Stimulated activated naive CD8-positive, alpha-beta T cell treated with anti-CD3 and anti-CD28 coated beads, Interleukin-15, Interleukin-2, amounts not matched to agents 100 ng/mL and 50 ng/mL, for 24 hours (primary cell): ENCODE data around the gene DNAJB6.

ENCODE experiments used
- H3K27ac Mint-ChIP-seq: one replicate; pipeline ENCODE4 v1.8.0; 2021; ENCODE audit warnings: mild to moderate bottlenecking, mixed read lengths
- H3K27me3 Mint-ChIP-seq: one replicate; pipeline ENCODE4 v1.8.0; 2021; ENCODE audit warnings: mixed read lengths
- H3K36me3 Mint-ChIP-seq: one replicate; pipeline ENCODE4 v1.8.0; 2021; ENCODE audit warnings: low read depth, mixed read lengths
- H3K4me1 Mint-ChIP-seq: one replicate; pipeline ENCODE4 v1.8.0; 2021; ENCODE audit warnings: low read depth, mixed read lengths
- H3K4me3 Mint-ChIP-seq: one replicate; pipeline ENCODE4 v1.8.0; 2021; ENCODE audit warnings: mild to moderate bottlenecking, mixed read lengths
- H3K9me3 Mint-ChIP-seq: one replicate; pipeline ENCODE4 v1.8.0; 2021; ENCODE audit warnings: mixed read lengths

The DNAJB6 gene

DNA sequence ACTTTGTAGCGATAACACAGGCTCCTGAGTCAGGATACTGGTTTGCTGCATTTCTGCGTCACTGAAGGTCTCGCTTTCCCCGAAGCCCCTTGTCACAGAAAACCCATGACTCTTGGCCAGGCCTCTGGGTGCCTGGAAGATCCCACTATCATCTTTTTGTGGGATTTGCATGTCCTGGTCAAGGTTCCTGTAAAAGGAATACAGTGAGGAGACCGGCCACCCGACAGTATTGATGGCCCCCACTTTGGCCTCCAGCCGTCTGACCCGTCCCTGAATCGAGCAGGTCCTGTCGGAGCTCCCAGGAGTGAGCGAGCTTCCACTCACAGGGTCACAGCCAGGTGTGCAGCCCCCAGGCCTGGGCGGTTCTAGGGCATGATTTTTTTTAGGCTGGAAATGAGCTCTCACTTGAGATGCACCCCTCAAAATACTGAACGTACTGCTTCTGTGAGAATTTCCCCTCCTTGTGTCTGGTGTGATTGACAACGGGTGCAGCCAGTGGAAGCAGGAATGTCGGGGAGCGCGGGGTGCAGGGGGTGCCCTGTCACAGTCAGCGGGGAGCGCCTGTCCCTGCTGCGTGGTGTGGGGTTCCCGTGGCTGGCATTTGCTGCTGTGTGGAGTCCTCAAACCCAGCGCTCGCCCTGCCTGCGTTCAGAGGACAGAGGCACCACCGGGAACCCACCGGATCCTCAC lies 75.8 kb downstream of the DNAJB6 start:
- Mint-ChIP-seq H3K27ac (no peak overlapping the region), H3K9me3 (no peaks in the 10 kb centered on the region), H3K27me3 (no peaks in the 10 kb centered on the region), H3K4me3 (no peak overlapping the region), H3K36me3 (peaks cover 44% of the 10 kb centered on the region), H3K4me1 (peaks cover 11% of the 10 kb centered on the region)

DNA sequence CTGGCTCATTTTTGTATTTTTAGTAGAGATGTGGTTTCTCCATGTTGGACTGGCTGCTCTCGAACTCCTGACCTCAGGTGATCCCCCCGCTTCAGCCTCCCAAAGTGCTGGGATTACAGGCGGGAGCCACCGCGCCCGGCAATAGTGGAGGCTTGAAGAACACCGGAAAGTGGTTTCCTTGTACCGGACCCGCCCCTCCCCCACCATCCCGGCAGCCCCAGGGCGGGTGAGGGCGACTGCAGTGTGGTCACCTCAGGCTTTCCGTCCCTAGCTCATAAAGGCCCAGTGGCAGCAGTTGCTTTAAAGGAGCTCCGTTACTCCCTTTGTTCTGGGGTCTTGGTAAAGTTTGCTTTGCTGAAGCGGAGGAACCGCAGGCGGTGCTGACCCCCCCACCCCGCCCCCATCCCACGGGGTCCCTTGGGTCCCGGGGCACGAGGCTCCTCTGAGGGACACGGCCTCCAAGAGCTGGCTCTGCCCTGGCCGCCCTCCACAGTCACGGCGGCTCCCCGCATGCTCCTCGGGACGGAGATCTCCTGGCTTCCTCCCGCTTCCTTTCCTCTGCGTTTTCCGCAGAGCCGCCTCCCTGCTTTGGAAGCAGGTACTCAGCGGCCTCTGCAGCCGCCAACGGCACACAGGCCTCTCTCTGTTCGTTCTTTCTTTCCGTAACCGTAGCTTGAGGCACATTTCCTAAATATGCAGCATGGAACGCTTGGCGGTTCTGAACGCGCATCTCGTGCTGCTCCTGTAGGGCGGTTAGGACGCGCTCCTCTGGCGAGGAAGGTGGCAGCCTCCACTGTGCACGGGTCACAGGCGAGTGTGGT lies 77.3 kb downstream of the DNAJB6 start:
- H3K27ac Mint-ChIP-seq, result peak overlapping the region; percentile 61
- H3K36me3 Mint-ChIP-seq, result peaks cover 37% of the 10 kb centered on the region
- H3K27me3 Mint-ChIP-seq, result no peaks in the 10 kb centered on the region
- H3K9me3 Mint-ChIP-seq, result no peaks in the 10 kb centered on the region
- peaks cover 11% of the 10 kb centered on the region for H3K4me1 Mint-ChIP-seq
- H3K4me3 Mint-ChIP-seq, result no peak overlapping the region

DNA sequence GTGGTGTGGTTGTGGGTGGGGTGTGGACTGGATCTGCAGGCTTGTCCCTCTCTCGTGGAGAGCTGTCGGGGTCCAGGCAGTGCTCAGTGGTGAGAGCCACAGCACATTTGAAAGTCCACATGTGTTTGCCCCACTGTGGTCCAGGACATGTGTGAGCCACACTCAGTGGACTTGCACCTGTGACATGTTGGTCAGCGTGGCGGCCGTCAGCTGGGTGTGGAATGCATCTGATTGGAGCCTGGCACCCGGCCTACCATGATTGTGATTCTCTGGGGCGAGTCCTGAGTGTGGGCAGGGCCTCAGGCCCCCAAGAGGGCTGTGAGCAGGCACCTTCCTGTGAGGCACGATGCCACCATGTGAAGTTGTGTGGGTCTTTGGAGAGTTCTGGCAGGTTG lies 77.9 kb downstream of the DNAJB6 start:
- Mint-ChIP-seq H3K27me3 (no peaks in the 10 kb centered on the region), H3K36me3 (peaks cover 33% of the 10 kb centered on the region), H3K4me1 (peaks cover 11% of the 10 kb centered on the region), H3K27ac (no peak overlapping the region), H3K9me3 (no peaks in the 10 kb centered on the region), H3K4me3 (no peak overlapping the region)

DNA sequence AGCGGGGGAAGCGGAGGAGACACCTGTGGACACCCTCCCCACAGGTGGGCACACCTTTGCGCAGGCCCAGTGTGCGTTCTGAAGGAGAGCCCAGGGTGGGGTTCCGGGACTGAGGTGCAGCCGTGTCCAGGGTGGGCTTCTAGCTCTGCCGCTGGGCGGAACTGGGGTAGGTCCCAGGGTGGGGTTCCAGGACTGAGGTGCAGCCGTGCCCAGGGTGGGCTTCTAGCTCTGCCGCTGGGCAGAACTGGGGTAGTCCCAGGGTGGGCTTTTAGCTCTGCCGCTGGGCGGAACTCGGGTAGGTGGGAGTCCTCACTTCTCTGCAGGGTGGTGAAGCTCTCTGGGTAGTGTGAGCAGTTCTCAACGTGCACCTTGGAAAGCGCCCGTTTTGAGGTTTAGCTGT lies 78.7 kb downstream of the DNAJB6 start:
- no peak overlapping the region for H3K27ac Mint-ChIP-seq
- H3K4me1 Mint-ChIP-seq, result peaks cover 11% of the 10 kb centered on the region
- H3K4me3 Mint-ChIP-seq, result no peak overlapping the region
- H3K36me3 Mint-ChIP-seq, result peaks cover 30% of the 10 kb centered on the region
- no peaks in the 10 kb centered on the region for H3K9me3 Mint-ChIP-seq
- no peaks in the 10 kb centered on the region for H3K27me3 Mint-ChIP-seq

DNA sequence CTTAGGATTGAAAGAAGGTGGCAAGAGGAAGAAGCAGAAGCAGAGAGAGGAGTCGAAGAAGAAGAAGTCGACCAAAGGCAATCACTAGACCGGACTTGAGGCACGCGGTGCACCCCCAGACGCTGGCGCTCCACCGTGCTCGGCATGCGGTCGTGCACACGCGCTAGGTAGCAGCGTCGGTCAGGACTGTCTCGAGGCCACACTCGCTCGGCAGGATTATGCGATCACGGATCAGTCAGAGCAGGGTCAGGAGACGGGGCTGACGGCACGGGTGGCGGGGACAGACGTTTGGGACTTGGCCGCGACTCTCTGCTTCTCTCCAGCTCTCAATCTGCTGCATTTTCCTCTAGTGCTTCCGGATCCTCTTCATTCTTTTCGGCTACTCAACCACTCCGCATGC lies 79.2 kb downstream of the DNAJB6 start:
- Mint-ChIP-seq H3K27me3 (no peaks in the 10 kb centered on the region), H3K27ac (no peak overlapping the region), H3K4me1 (peaks cover 11% of the 10 kb centered on the region), H3K9me3 (no peaks in the 10 kb centered on the region), H3K36me3 (peaks cover 29% of the 10 kb centered on the region), H3K4me3 (no peak overlapping the region)

DNA sequence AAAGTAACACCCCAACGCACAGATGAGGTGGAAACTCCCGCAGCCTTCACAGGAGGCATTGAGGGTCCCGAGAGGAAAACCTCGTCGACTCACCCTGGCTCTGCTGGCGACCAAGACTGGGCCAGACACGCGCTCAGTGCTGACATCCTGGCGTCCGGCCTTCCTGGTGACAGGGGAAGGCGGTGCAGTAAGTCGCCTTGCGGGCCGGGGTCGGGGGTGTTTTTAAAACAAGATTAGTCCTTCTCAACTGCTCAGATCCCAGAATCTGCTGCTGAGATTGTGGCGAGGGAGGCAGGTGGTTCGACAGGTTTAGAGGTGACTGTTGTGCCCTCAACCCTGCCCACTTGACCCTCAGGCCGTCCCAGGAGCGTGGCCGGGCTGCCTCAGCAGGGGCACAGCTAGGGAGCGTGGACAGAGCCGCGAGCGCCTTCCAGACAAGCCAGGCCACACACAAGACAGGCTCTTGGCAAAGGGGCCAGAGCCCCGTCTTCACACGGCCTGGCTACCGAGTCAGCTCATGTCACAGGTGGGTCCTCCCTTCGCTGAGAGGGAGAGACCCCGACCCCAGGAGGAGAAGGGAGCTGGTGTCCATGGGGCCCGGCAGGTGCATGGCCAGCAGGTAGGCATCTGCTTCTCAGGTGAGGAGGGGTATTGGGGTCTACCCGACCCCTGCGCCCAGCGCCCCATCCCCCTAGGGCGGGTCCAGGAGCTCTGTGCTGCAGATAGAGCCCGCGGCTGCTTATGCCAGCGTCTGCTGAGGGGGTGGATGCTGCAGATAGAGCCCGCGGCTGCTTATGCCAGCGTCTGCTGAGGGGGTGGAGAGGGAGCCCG lies 81.6 kb downstream of the DNAJB6 start:
- H3K36me3 Mint-ChIP-seq, result peaks cover 23% of the 10 kb centered on the region
- H3K9me3 Mint-ChIP-seq, result no peaks in the 10 kb centered on the region
- H3K27ac Mint-ChIP-seq, result no peak overlapping the region
- H3K4me3 Mint-ChIP-seq, result no peak overlapping the region
- H3K27me3 Mint-ChIP-seq, result no peaks in the 10 kb centered on the region
- H3K4me1 Mint-ChIP-seq, result no peaks in the 10 kb centered on the region

DNA sequence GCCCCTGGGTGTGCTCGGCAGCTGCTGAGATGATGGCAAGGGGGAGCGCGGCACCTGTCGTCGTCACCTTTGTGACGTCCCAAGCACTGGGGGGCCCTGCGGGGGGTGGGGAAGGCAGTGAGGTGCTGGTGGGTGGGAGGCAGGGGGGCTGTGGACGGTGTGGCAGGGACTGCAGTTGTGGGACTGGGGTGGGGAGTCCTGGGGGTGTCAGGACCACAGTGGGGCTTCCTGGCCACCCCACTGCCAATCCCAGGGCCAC lies 82.2 kb downstream of the DNAJB6 start:
- Mint-ChIP-seq H3K27me3 (no peaks in the 10 kb centered on the region), H3K4me3 (no peak overlapping the region)

DNA sequence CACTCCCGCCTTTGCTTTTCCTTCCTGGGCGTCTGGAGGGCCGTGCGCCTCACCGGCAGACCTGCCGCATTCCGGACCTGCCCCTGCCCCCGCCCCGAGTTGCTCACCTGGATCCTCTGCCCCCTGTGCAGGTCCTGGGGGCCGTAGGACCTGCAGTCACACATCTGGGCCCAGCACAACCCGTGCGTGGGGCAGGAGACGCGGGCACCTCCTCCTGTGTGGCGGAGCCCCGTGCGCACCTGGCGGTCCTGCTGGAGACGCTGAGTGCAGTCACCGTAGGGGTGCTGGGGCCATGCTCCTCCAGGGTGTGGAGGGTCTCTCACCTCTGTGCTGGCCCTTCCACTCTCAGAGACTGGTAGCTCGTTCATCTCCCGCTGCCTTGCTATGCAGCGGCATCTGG lies 85.5 kb downstream of the DNAJB6 start:
- Mint-ChIP-seq H3K27me3 (no peaks in the 10 kb centered on the region), H3K27ac (no peak overlapping the region), H3K4me1 (no peaks in the 10 kb centered on the region), H3K4me3 (no peak overlapping the region), H3K36me3 (peaks cover 2% of the 10 kb centered on the region), H3K9me3 (no peaks in the 10 kb centered on the region)

More for the DNA sequence above, 82.2 kb downstream of the DNAJB6 start:
- H3K36me3 Mint-ChIP-seq, result peaks cover 23% of the 10 kb centered on the region
- H3K4me1 Mint-ChIP-seq, result no peaks in the 10 kb centered on the region
- H3K27ac Mint-ChIP-seq, result no peak overlapping the region
- H3K9me3 Mint-ChIP-seq, result no peaks in the 10 kb centered on the region

DNA sequence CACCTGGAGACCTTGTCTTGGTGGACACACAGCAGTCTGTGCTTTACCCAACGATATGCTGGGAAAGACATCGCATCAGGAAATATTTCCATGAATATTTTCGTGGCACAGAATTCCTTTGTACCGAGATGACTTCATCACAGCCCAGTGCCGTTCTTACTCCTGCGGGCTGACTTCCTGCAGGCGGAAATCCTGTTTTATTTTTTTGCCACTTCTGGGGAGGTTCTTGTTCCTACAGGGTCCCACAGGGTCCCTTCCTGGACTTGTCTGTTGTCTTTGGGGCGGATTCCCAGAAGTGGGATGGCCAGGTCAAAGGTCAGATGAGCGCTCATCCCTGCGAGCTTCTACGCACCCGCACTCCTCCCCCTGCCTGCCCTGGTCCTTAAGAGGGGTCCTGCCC lies 86.5 kb downstream of the DNAJB6 start:
- Mint-ChIP-seq H3K4me1 (no peaks in the 10 kb centered on the region), H3K4me3 (no peak overlapping the region), H3K9me3 (no peaks in the 10 kb centered on the region), H3K27me3 (no peaks in the 10 kb centered on the region), H3K27ac (no peak overlapping the region), H3K36me3 (no peaks in the 10 kb centered on the region)

DNA sequence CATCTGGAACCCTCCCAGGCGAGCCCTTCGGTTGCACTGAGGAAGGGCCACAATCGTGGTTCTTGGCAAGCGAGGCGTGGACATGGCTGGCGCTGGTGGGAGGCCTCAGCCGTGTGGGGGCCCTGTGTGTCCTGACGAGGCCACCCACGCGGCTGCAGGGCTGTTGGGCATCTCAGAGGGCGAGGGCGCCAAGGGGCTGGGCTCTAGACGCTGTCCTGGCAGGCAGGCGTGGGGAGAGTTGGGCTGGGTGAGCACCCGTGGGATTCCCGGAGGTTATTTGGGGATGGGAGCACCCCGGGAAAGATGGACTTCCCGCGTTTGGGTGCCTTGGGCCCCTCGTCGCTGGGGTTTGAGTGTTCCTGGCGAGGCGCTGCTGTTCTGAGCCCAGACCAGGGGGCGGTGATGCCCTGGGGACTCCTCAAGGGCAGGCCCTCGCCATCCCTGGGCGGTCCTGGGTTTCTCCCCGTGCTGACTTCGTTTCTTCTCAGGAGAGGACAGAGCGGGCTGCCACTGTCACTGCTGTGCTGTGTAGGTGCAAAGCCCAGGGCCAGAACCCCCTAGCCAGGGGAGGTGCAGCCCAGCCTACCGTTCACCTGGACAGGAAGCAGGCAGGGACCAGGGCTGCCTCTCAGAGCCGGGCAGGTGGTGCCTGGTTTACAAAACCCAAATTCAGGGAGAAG lies 87.2 kb downstream of the DNAJB6 start:
- no peaks in the 10 kb centered on the region for H3K36me3 Mint-ChIP-seq
- no peaks in the 10 kb centered on the region for H3K9me3 Mint-ChIP-seq
- H3K27ac Mint-ChIP-seq, result no peak overlapping the region
- no peak overlapping the region for H3K4me3 Mint-ChIP-seq
- no peaks in the 10 kb centered on the region for H3K4me1 Mint-ChIP-seq
- H3K27me3 Mint-ChIP-seq, result no peaks in the 10 kb centered on the region

DNA sequence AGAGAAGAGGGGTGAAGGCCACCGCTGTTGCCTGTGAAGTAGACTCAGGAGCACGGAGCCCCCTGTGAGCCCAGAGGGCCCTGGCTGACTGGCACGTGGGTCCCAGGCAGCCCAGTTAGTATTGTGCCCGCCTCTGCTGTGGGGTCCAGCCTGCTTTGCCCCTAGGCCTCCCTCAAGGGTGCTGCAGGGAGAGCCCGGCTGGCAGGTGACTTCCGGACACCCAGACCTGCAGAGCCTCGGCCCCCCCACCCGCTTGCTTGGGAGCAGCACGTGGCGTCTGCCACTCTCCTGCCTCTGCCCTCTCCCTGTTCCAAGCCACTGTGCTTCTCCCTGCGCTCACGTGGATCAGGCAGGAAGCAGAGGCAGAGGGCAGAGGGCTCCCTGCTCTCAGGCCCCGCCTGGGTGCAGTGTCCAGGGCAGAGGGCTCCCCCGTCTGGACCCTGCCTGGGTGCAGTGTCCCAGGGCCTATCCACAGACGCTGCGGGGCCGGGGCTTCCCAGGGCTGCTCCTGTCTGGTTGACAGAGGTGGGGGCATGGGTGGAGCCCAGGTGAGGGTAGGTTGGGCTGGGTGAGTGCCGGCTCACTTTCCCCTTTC lies 88.4 kb downstream of the DNAJB6 start:
- H3K4me1 Mint-ChIP-seq, result no peaks in the 10 kb centered on the region
- H3K27me3 Mint-ChIP-seq, result no peaks in the 10 kb centered on the region
- H3K4me3 Mint-ChIP-seq, result no peak overlapping the region
- no peak overlapping the region for H3K27ac Mint-ChIP-seq
- H3K9me3 Mint-ChIP-seq, result no peaks in the 10 kb centered on the region
- H3K36me3 Mint-ChIP-seq, result no peaks in the 10 kb centered on the region

DNA sequence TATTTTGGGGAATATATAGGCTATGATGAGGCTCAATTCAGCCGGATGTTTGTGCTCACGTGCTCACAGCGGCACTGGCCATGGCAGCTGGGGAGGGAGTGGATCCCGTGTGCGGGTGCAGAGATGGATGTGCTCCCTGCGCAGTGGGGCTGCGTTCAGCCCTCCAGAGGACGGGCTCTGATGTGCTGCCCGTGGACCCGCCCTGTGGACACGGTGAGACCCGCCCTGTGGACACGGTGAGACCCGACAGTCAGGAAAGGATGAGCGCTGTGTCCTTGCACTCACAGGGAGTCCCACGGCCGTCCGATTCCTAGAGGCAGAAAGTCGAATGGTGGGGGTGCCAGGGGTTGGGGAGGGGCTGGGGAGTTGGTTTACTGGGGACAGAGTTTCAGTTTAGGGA lies 89.0 kb downstream of the DNAJB6 start:
- Mint-ChIP-seq H3K9me3 (no peaks in the 10 kb centered on the region), H3K27me3 (no peaks in the 10 kb centered on the region), H3K27ac (no peak overlapping the region), H3K4me3 (no peak overlapping the region), H3K4me1 (no peaks in the 10 kb centered on the region), H3K36me3 (no peaks in the 10 kb centered on the region)

DNA sequence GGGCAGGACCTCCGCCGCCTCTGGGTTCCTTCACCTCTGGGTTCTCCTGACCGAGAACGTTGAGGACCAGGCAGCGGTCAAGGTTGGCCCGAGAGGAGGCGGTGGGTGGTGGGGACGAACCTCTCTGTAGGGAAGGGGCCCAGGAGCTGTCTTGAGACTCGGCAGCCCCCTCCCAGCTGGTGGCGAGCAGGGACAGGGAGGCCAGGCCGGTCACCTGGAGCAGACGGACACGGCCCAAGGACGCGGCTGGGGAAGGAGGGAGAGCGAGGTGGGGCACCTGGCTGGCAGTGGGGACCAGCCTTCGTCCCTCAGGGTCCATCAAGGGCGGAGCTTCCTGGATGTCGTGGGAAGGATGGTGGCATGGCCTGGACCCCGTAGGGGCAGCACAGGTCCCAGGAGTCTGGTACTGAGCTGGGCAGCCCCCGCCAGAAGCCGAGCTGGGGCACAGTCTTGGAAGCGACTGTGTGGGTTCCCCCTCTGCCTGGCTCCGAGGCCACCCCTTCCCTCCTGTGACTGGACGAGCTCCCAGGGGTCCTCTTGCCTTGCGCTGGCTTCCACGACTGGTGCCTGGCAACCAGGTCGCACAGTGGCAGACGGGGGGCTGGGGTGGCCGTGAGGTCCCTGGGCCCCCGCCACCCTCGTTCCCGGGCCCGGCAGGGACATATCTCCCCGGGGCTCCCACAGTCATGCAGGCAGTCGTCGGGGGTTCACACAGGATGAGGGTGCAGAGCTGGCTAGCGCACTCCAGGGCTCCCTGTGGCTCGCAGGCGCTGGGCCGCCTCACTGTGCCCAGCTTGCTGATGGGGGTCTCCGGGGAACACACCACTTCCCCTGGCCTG lies 89.9 kb downstream of the DNAJB6 start:
- Mint-ChIP-seq H3K27ac (no peak overlapping the region), H3K36me3 (no peaks in the 10 kb centered on the region), H3K9me3 (no peaks in the 10 kb centered on the region), H3K4me1 (no peaks in the 10 kb centered on the region), H3K4me3 (no peak overlapping the region), H3K27me3 (no peaks in the 10 kb centered on the region)
